Activated CD4-positive, CD25-positive, alpha-beta regulatory T cell treated with anti-CD3 and anti-CD28 coated beads, Interleukin-2, amount 50 U/mL, for 24 hours (primary cell): ENCODE results near the gene NEGR1.

Experiments
- ATAC-seq, 2 donors: fragments of 150-1000 bp; cut with Tn5 transposase; one replicate each; pipeline ENCODE4 v1.10.0; 2021; ENCODE audit warnings: mild to moderate bottlenecking in 1 of 2, moderate library complexity in 1 of 2

Gene NEGR1

DNA sequence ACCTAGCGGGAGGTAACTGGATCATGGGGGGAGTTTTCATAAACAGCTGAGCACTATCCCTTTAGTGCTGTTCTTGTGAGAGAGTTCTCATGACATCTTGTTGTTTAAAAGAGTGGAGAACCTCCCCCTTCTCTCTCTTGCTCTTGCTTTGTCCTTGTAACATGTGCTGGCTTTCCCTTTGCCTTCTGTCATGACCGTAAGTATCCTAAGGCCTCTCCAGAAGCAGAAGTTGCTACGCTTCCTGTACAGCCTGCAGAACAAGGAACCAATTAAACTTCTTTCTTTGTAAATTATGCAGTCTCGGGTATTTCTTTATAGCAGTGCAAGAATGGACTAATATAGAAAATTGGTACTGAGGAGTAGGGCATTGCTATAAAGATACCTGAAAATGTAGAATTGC, 515.6 kb downstream of the NEGR1 start:
- no peak for ATAC-seq

DNA sequence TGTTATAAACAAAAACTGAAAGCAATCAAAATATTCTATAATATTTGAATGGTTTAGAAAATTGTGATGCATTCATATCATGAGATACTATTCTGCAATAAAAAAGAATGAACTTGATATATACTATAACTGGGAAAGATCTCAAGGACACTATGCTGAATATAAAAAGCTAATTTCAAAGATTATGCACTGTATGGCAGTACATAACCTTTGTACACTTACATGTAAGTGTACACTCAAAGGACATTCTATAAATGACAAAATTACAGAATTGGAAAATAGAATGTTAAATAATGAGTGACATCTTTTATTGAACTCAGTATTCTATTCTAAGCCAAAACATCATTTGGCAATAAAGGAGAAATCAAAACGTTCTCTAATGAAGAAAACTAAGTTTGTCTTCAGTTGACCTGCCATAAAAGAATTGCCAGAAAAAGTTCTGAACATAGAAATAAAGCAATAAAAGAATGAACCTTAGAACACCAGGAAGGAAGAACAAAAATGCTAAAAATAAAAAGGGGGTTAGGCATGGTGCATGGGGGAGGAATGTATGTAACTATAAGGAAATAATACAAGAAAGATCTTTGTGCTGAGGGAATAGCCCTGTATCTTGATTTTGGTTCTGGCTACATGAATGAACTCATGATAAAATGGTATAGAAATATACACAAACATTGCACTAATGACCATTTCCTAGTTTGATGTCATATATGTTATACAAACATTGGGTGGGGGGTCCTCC, 519.7 kb downstream of the NEGR1 start:
- no peak for ATAC-seq

- no peak for ATAC-seq
Observed at GRCh38 chr1:71755441-71755840, 526.9 kb downstream of the NEGR1 start.

DNA sequence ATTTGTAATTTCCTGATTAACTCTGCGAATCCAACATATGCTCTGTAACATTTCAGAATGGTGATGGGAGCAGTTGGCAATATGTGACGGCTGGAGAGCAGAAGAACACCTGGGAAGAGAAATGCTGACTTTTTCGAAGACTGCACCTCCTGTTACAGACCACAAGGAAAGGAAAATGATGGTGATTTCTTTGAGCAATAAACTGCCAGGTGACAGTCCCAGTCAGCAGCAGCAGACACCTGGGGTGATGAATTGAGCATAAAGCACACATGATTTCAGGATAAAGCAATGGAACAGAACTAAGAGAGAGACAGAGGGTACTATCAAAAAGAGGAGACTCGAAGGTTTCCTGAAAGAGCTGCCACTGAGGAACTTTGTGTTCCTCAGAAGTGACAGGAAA, 528.6 kb downstream of the NEGR1 start:
- no peak for ATAC-seq

- ATAC-seq: no peak
Observed at GRCh38 chr1:71745326-71745725, 537.0 kb downstream of the NEGR1 start.

GRCh38 chr1:71743862-71744261, 538.5 kb downstream of the NEGR1 start:
- no peak for ATAC-seq

DNA sequence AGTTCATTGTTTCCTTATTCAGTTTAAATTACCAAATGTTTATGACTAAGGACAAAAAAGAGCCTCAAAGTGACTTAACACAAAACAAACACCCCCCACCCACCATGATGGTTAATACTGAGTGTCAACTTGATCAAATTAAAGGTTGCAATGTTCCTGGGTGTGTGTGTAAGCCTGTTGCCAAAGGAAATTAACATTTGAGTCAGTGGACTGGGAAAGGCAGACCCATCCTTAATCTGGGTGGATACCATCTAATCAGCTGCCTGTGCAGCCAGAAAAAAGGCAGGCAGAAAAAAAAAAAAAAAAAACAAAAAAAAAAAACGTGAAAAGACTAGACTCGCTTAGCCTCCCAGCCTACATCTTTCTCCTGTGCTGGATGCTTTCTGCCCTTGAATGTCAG, 543.4 kb downstream of the NEGR1 start:
- no peak for ATAC-seq

- no peak for ATAC-seq
Observed at GRCh38 chr1:71738256-71738655, 544.1 kb downstream of the NEGR1 start.

DNA sequence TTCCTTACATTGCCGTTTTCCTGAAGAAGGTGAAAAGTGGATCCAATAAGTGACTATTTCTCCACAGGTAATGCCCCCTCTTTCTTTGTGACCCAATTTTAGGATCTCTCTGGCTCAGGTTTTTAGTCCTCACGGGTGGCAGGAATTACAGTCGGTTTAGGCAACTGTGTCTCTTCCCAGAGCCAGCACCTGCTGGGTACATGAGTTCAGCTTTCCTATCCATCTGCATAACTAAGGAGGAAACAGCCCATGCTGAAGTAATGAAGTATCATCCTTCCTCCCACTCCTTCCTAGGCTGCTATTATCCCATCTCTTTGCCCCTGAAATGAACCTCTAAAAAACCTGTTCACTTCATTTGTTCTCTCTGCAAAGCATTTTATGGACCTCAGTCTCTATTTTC, 544.6 kb downstream of the NEGR1 start:
- no peak for ATAC-seq

GRCh38 chr1:71733121-71733520, 549.2 kb downstream of the NEGR1 start:
- ATAC-seq: no peak

- no peak for ATAC-seq
Observed at GRCh38 chr1:71721532-71721931, 560.8 kb downstream of the NEGR1 start.

DNA sequence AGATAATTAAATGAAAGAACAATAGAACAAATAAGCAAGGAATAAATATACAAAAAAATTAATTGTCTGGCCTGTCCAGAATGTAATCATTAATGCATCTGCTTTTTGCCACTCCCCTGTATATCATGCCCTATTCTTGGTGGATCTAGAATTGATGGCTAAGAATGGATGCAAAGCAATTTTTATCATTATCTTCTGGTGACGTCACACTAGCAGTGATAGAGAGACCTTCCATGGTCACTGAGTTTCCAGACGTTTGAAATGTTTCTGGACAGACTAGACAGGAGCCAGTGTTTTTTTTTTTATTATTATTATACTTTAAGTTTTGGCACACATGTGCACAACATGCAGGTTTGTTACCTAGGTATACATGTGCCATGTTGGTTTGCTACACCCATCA, 563.0 kb downstream of the NEGR1 start:
- no peak for ATAC-seq

GRCh38 chr1:71717186-71717585, 565.2 kb downstream of the NEGR1 start:
- no peak for ATAC-seq

GRCh38 chr1:71711456-71711855, 570.9 kb downstream of the NEGR1 start:
- no peak for ATAC-seq

GRCh38 chr1:71706029-71706671, 576.2 kb downstream of the NEGR1 start:
- ATAC-seq: no peak

GRCh38 chr1:71698186-71698585, 584.2 kb downstream of the NEGR1 start:
- no peak for ATAC-seq

- no peak for ATAC-seq
Observed at GRCh38 chr1:71695821-71696220, 586.5 kb downstream of the NEGR1 start.

DNA sequence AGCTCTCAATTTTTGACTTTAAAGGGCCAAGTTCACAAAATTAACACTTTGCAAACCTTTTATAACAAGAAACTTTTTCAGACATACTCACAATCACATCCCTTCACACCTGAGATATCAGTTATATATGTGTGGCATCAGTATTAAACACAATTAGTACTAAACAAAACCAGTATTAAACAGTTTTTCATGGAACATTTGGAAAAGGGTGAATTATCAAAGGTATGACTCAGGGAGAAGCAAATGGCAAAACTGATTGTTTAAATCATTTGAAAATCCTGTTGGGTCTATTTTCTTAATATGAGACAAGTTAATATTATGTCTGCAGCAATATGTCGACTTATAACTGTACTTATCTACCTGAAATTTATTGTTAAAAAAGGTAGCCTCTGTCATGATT, 587.3 kb downstream of the NEGR1 start:
- no peak for ATAC-seq

DNA sequence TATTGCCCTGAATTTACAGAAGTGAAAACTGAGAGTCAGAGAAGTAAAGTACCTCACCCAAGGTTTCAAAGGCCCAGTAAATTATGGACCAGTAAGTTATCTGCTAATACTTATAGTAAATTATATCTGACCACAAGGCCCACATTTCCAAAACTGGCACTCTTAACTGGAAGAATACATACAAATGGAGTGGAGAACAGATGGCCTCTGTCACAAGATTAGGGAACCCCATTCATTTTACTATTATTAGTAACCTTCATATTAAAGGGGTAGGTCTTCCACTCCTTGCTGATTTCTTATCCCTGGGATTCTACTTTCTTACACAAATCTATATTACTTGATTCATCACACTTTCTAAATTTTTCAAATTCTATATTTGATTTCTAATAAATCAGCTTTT, 588.8 kb downstream of the NEGR1 start:
- ATAC-seq: no peak

GRCh38 chr1:71689635-71690034, 592.7 kb downstream of the NEGR1 start:
- ATAC-seq: no peak

DNA sequence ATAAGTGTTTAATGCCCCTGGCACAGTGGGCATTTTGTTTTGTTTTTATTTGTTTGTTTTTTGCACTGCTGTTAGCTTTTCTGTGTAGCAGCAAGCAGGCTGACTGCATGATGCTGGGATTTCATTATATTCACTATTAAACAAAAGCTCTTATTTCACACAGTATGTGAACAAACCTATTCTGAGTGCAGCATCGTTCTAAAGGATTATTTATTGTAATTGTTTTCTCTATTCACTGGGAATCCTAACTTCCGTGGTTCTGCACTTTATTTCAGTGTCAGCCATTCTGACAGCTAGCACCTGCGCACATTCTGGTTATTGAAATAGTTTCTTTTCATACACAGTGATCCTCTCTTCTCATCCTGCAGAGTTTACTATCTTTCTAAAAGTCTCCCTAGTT, 595.0 kb downstream of the NEGR1 start:
- no peak for ATAC-seq

GRCh38 chr1:71676979-71677925, 605.1 kb downstream of the NEGR1 start:
- ATAC-seq: no peak

- no peak for ATAC-seq
Observed at GRCh38 chr1:71668065-71668464, 614.3 kb downstream of the NEGR1 start.

DNA sequence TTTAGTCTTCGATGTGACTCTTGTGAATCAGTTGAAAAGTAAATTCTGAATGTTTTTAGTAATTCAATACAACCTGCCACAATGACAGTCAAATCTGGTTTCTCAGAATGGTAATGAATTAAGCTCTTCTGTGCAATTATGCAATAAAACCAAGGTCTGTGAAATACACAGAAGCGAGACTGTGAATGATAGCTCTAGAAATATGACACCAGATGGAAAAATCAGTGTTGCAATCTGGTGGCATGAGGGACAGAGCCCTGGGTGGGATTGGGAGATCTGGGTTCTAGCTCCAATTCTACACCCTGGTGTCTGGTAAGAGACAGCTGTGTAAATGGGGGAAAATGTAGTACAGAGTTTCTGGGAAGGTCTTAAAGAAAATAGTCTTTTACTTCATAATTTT, 615.1 kb downstream of the NEGR1 start:
- no peak for ATAC-seq
